Astrocyte of the cerebellum (primary cell): ENCODE data around the gene COBLL1.

Experiments
- DNase-seq: peaks from one replicate; pipeline ENCODE4 v3.0.0-alpha.2; 2011; ENCODE audit warnings: low read depth
- H3K4me3 ChIP-seq: 2 replicates; pipeline ENCODE4 v1.5.1; 2011; ENCODE audit warnings: mild to moderate bottlenecking, low read depth, low read length, moderate library complexity
- in situ Hi-C: cut with HindIII; loops from 2 replicates; pipeline ENCODE4 v1.10.0; 2017; ENCODE audit warnings: low sequenced_read_pairs
- TF ChIP-seq, protein P1 (sequence below): IDR thresholded peaks from 2 replicates; pipeline ENCODE4 v1.5.1; 2012; ENCODE audit warnings: low read length, low read depth, moderate library complexity, mild to moderate bottlenecking; ENCODE audit errors: missing control alignments

The COBLL1 gene

DNA sequence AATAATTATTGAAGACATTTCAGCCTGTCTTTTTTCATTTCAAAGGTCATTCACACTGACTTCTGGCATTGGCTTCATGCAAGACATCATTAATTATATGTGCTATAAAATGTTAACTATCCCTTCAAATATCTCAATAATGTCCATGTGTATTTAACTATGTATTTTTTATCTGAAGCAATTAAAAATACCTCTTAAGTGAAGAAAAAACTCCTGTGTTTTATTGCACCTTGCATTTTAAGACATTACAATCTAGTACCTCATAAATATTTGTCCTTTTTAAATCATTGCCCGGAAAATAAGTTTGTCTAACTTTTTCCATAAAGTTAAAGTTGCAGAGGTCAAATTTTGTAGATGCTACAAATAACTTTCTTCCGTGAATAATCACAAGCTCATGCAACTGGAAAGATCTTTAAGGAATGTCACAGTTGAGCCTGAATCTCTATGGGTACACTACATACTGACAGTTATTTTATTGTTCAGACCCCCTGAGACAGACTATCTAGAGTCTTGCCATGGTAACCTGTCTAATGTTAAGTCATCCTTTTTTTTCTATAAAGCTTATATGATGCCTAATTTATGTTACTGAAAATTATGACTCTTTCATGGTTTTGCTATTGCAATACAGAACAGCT is 38.4 kb upstream of the COBLL1 start:
- in situ Hi-C loops: no loop called here
- TF ChIP-seq, protein P1, sequence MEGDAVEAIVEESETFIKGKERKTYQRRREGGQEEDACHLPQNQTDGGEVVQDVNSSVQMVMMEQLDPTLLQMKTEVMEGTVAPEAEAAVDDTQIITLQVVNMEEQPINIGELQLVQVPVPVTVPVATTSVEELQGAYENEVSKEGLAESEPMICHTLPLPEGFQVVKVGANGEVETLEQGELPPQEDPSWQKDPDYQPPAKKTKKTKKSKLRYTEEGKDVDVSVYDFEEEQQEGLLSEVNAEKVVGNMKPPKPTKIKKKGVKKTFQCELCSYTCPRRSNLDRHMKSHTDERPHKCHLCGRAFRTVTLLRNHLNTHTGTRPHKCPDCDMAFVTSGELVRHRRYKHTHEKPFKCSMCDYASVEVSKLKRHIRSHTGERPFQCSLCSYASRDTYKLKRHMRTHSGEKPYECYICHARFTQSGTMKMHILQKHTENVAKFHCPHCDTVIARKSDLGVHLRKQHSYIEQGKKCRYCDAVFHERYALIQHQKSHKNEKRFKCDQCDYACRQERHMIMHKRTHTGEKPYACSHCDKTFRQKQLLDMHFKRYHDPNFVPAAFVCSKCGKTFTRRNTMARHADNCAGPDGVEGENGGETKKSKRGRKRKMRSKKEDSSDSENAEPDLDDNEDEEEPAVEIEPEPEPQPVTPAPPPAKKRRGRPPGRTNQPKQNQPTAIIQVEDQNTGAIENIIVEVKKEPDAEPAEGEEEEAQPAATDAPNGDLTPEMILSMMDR: no peak
- DNase-seq: no peak
- H3K4me3 ChIP-seq: no peak overlapping the region

DNA sequence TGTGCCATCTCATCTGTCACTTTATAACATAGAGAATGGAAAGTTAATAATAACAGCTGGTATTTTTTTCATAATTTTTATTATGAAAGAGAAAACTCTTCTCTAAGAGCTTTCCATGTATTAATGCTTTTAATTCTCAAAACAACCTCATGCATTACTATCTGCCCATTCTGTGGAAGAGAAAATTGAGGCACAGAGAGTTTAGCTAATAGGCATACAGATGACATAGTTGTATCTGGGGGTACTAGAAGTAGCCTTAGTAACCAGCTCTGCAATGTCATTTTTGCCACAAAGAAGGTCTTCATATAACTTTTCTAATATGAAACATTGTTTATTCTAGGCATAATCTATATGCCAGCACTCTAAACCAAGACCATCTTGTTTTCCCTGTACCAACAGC is 36.3 kb upstream of the COBLL1 start:
- in situ Hi-C loops: no loop called here
- no peak for DNase-seq
- no peak overlapping the region for H3K4me3 ChIP-seq
- TF ChIP-seq, protein P1: no peak

- TF ChIP-seq, protein P1: no peak
- in situ Hi-C loops: no loop called here
- DNase-seq: no peak
- H3K4me3 ChIP-seq: no peak overlapping the region
Measured at GRCh38 chr2:164877169-164877568, 35.5 kb upstream of the COBLL1 start.

DNA sequence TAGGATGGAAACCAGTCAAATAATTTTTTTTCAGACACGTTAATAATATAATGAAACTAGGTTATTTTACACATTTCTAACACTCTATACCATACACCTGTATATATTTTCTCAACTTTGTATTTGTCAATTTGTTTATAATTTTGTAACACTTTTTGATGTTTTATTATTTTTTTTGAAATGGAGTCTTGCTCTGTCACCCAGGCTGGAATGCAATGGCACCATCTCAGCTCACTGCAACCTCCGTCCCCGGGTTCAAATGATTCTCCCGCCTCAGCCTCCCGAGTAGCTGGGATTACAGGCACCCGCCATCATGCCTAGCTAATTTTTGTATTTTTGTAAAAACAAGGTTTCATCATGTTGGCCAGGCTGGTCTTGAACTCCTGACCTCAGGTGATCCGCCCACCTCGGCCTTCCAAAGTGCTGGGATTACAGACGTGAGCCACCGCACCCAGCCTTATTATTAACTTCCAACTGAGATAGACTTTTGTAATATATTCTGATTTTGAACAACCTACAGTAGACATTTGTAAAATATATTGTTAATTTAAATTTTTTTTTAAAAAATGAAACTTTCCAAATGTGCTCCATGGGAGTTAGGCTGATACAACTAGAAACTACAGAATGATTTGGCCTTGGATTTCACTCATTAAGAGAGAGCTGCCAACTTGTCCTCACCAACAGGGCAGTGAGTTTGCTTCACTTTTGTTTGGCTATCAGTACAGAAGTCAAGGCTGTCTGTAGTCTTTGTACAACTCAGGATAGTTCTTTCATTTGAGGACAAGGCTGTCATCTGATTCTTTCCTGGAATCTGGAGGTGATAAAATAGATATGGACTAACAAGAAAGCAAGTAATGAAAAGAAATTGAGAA is 33.9 kb upstream of the COBLL1 start:
- DNase-seq: no peak
- in situ Hi-C loops: no loop called here

GRCh38 chr2:164873210-164873908 is 31.7 kb upstream of the COBLL1 start:
- in situ Hi-C loops: no loop called here
- TF ChIP-seq, protein P1: no peak

More for the DNA sequence above, 33.9 kb upstream of the COBLL1 start:
- no peak overlapping the region for H3K4me3 ChIP-seq
- TF ChIP-seq, protein P1: no peak

GRCh38 chr2:164871404-164871803 is 29.8 kb upstream of the COBLL1 start:
- H3K4me3 ChIP-seq: no peak overlapping the region
- in situ Hi-C loops: no loop called here
- no peak for DNase-seq
- TF ChIP-seq, protein P1: no peak

More at GRCh38 chr2:164873210-164873908, 31.7 kb upstream of the COBLL1 start:
- H3K4me3 ChIP-seq: no peak overlapping the region
- no peak for DNase-seq
